ENCODE measurements around the gene RNF217.

The RNF217 gene

GRCh38 chr6:125009578-125009977, 47.3 kb downstream of the RNF217 start:
- TF ChIP-seq CTCF (IDR thresholded peaks at IDR 0.05), result no peak

GRCh38 chr6:125013938-125014660, 51.9 kb downstream of the RNF217 start:
- no peak for TF ChIP-seq CTCF (IDR thresholded peaks at IDR 0.05)

GRCh38 chr6:125014661-125014957, 52.4 kb downstream of the RNF217 start:
- no peak for TF ChIP-seq CTCF (IDR thresholded peaks at IDR 0.05)

GRCh38 chr6:125015152-125015551, 52.9 kb downstream of the RNF217 start:
- no peak for TF ChIP-seq CTCF (IDR thresholded peaks at IDR 0.05)

- no peak for TF ChIP-seq CTCF (IDR thresholded peaks at IDR 0.05)
Observed at GRCh38 chr6:125018136-125018535, 55.9 kb downstream of the RNF217 start.

- no peak for TF ChIP-seq CTCF (IDR thresholded peaks at IDR 0.05)
Observed at GRCh38 chr6:125019281-125019680, 57.0 kb downstream of the RNF217 start.

- TF ChIP-seq CTCF (IDR thresholded peaks at IDR 0.05), result no peak
Observed at GRCh38 chr6:125019918-125020317, 57.7 kb downstream of the RNF217 start.

GRCh38 chr6:125020385-125020784, 58.1 kb downstream of the RNF217 start:
- TF ChIP-seq CTCF (IDR thresholded peaks at IDR 0.05), result no peak

Data from LNCAP (cell line).